ENCODE data around the gene ACTR2.
A peak's percentile ranks its signal among the peaks of the same experiment; 100 is the strongest.

Gene ACTR2

DNA sequence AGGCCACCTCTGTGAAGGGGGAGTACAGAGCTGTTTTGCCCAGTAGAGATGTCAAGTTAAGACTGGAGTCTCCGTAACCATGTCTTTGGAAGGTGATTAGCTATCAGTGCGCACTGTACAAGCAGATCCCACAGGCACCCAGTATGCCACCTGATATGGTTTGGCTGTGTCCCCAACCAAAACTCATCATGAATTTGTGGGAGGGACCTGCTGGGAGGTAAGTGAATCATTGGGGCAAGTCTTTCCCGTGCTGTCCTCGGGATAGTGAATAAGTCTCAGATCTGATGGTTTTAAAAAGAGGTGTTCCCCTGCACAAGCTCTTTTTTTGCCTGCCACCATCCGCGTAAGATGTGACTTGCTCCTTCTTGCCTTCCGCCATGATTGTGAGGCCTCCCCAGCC lies 90.2 kb downstream of the ACTR2 start:
- H3K9me3 ChIP-seq (ENCODE audit: control insufficient read depth, low read length): no peaks in the 10 kb centered on the region
- no peaks in the 10 kb centered on the region for H3K27me3 ChIP-seq (replicated peaks; ENCODE audit: control insufficient read depth, insufficient read depth, low read length, poor library complexity, severe bottlenecking)
- peaks cover 5% of the 10 kb centered on the region for H3K4me1 ChIP-seq (ENCODE audit: control insufficient read depth, insufficient read depth, low read length, poor library complexity, severe bottlenecking)
- H3K27ac ChIP-seq (ENCODE audit: insufficient read depth, low read length, poor library complexity, severe bottlenecking): no peak overlapping the region
- H3K4me3 ChIP-seq (ENCODE audit: insufficient read depth, low read depth, low read length, poor library complexity, severe bottlenecking): no peak overlapping the region
- no peaks in the 10 kb centered on the region for H3K36me3 ChIP-seq (ENCODE audit: control insufficient read depth, insufficient read depth, low read length)
- DNase-seq: no peak

- peaks cover 5% of the 10 kb centered on the region for H3K4me1 ChIP-seq (ENCODE audit: control insufficient read depth, insufficient read depth, low read length, poor library complexity, severe bottlenecking)
- H3K4me3 ChIP-seq (ENCODE audit: insufficient read depth, low read depth, low read length, poor library complexity, severe bottlenecking): no peak overlapping the region
- no peaks in the 10 kb centered on the region for H3K36me3 ChIP-seq (ENCODE audit: control insufficient read depth, insufficient read depth, low read length)
- H3K27ac ChIP-seq (ENCODE audit: insufficient read depth, low read length, poor library complexity, severe bottlenecking): no peak overlapping the region
- H3K9me3 ChIP-seq (ENCODE audit: control insufficient read depth, low read length): no peaks in the 10 kb centered on the region
- no peak for DNase-seq
- H3K27me3 ChIP-seq (replicated peaks; ENCODE audit: control insufficient read depth, insufficient read depth, low read length, poor library complexity, severe bottlenecking): no peaks in the 10 kb centered on the region
Measured at GRCh38 chr2:65319072-65319673, 91.5 kb downstream of the ACTR2 start.

- Histone ChIP-seq H3K36me3 (ENCODE audit: control insufficient read depth, insufficient read depth, low read length) (no peaks in the 10 kb centered on the region), H3K4me1 (ENCODE audit: control insufficient read depth, insufficient read depth, low read length, poor library complexity, severe bottlenecking) (peaks cover 5% of the 10 kb centered on the region)
Measured at GRCh38 chr2:65319674-65320041, 92.0 kb downstream of the ACTR2 start.

DNA sequence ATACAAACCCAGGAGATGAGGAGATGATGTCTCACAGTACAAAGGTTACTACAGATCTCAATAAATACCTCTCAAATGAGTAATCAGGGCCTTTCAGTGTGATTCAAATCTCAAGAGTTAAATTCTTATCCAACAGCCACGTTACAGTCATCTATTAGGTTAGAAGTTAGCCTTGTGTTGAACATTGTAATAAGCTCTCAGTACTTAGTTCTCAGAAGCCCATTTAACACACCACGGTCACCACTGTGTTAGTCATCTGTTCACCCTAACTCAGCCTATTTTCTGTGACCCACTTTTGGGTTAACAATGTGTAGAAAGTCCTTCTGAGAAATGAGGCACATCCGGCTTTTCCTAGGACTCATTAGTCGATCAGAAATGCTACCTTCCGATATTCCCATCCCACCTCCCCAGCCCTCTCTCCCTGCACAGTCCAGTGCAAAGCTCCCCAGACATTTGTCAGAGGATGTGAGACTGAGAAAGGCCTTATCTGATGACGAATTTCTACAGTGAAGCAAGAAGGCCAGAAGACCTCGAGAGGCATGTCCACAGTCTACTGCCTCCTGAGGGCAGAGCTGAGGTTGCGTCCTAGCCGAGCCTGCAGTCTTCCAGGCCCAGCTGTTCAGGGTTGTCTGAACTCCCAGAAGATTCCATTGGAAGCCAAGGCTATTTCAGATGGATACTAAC lies 92.6 kb downstream of the ACTR2 start:
- Histone ChIP-seq H3K9me3 (ENCODE audit: control insufficient read depth, low read length) (no peaks in the 10 kb centered on the region), H3K27ac (ENCODE audit: insufficient read depth, low read length, poor library complexity, severe bottlenecking) (peak overlapping the region; percentile 10), H3K27me3 (replicated peaks; ENCODE audit: control insufficient read depth, insufficient read depth, low read length, poor library complexity, severe bottlenecking) (no peaks in the 10 kb centered on the region), H3K4me1 (ENCODE audit: control insufficient read depth, insufficient read depth, low read length, poor library complexity, severe bottlenecking) (peaks cover 5% of the 10 kb centered on the region), H3K4me3 (ENCODE audit: insufficient read depth, low read depth, low read length, poor library complexity, severe bottlenecking) (no peak overlapping the region), H3K36me3 (ENCODE audit: control insufficient read depth, insufficient read depth, low read length) (no peaks in the 10 kb centered on the region)
- no peak for DNase-seq

More at GRCh38 chr2:65319674-65320041, 92.0 kb downstream of the ACTR2 start:
- no peaks in the 10 kb centered on the region for H3K9me3 ChIP-seq (ENCODE audit: control insufficient read depth, low read length)
- no peaks in the 10 kb centered on the region for H3K27me3 ChIP-seq (replicated peaks; ENCODE audit: control insufficient read depth, insufficient read depth, low read length, poor library complexity, severe bottlenecking)
- peak overlapping the region; percentile 10 for H3K27ac ChIP-seq (ENCODE audit: insufficient read depth, low read length, poor library complexity, severe bottlenecking)
- DNase-seq: no peak
- H3K4me3 ChIP-seq (ENCODE audit: insufficient read depth, low read depth, low read length, poor library complexity, severe bottlenecking): no peak overlapping the region

All from effector memory CD4-positive, alpha-beta T cell (primary cell).